ENCODE measurements around the gene KCTD12. TPM values are rescaled to one million over a fixed set of nuclear protein-coding genes. Genes with fewer than 3 reads are reported as not detected.

KCTD12 gene
- total RNA-seq, 1 experiment from 2014 or later = 18.5 TPM

DNA sequence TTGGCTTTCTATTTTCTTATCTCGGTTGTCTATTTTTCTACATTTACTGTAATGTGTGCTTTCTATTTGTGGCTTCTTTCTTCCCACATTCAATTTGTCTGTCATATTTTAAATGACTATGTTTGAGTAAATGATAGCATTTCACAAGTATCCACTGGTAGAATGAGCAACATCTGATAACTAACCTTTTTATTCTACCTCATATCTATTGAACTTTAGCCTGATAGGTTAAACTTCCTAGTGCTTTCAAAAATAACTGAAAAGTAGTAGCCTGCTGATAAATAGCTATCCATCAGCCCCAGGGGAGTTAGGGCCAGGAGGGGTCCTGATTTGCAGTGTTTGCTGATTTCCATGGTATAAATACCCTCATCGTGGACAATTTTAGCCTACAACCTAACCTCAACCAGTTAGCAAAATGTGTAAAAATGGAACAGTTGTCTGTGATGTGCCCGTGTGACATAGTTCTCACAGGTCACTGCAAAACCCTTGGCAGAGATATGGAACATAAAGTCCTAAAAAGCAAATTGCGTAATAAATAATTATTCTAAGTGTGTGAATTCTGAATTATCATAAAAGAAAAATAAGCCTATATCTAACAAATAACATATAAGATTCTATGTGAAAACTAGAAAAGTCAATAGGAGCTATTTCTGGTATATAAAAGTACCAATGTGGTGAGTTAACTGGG lies 32.1 kb downstream of the KCTD12 start:
- no peak for DNase-seq (ENCODE audit: low read depth)

DNA sequence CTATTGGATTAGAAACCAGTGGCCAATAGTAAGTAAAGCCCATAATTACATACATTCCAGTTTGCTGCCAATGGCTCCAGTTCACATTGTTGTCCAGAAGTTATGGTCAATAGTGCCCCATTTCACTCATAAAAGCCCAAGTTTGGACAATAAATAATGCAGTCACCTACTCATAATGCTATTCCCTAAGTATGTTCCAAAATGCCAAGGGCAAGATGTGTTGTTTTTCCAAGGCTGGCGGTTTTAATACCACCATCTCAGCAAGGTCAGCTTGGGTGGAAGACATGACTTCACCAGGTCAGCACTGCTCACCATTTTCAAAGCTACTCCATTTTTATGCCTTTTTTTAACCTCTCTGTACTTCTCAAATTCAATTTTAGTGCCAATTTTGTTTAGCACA lies 32.7 kb downstream of the KCTD12 start:
- DNase-seq (ENCODE audit: low read depth) = peak; percentile 63

DNA sequence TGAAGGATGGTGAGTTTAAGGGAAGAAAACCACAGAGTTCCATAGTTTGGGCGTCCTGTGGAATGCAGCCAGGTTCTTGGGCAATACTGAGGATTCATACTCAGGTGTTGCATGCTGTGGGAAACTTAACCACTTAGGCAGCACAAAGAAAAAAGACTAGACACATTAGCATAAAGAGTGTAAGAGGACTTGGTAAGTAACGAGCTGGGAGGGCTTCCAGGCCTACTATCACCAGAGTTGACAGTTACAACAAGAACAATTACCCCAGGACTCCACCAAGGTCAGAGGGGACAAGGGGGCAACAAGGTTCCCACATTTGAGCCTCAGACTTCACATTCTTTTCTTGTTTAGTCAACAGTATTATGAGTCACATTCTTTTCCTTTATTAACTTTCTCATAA lies 33.2 kb downstream of the KCTD12 start:
- peak; percentile 44 for DNase-seq (ENCODE audit: low read depth)

DNA sequence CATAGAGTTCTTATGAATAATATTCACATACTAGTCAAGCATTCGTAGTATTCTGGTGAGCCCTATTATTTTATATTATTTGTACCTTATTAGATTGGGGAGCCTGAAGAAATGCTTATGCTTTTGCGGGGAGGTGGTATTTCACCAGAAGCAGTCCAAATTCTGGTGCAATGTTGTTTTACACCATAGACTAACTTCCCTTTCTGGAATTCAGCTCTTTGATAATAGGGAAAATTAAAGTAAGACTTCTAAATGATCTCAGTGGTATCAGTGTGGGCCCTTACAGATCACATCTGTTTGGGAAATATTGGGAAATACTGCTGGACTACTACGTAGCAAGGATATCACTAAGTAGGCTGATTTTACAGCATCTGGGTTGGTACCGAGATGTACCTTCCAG lies 34.2 kb downstream of the KCTD12 start:
- DNase-seq (ENCODE audit: low read depth) = no peak

DNA sequence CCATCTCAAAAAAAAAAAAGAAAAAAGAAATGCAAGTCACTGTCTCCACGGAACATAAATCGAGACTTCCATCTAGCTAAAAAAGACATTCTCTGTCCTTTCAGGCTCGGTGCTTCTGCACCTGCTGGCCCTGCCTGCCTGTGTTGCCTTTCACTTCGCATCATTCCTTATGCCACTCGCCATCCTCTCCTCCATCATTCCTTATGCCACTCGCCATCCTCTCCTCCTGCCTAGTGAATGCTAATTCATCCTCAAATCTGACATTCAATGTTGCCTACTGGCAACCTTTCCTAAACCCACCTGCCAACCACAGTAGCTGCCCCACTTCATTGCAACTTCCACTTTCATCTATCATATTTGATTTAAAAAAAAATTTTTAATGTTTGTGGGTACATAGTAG lies 36.7 kb downstream of the KCTD12 start:
- no peak for DNase-seq (ENCODE audit: low read depth)

DNA sequence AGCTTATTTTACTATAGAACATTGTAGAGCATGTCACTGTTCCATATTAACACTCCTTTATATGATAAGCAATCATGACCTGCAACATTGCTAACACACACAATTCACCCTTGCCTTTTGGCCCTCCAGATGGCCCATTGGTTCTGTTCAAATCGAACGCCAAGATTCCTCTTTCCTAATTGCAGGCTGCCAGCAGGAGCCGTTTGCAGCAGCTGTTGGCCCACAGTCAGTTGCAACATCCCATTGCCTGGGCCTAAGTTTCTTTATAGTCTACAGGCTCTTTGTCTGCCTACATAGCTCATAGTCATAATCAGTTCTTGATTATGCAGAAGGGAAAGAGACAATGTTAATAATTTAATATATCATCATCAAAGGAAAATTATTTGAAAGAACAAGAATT lies 37.6 kb downstream of the KCTD12 start:
- no peak for DNase-seq (ENCODE audit: low read depth)

DNA sequence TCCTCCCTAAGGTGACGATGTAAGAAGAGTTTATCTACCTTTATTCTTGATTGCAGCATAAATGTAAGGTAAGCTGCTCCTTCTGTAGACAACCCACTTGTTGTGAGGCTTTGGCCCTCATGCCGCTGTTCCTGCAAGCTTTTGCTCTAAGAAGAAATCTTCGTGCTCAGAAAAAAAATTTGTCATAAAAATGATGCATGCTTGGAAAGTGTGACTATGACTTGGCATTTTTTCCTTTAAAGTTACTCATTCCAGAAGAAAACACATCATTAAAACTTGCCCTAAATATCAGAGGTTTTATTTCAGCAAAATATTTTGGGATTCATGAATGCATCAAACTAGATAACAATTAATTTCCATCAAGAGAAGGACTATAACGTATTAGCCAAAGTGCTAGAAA lies 39.8 kb downstream of the KCTD12 start:
- no peak for DNase-seq (ENCODE audit: low read depth)

DNA sequence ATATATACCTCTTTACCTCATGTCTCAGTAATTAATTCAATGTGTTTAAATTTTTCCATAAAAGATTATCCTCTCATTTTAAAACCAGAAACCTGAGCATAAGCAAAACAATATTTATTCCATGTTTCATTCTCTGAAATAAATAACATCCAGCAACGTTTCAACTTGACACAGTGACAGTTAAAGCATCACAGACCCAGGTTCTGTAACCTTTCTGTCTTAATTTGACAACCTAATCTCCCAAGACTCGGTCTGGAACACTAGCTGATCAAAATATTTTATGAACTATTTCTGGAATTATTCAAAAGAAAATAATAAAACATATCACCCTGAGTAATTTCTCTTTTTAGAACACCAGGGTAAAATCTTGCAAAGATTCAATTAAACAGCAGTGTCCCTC lies 40.3 kb downstream of the KCTD12 start:
- no peak for DNase-seq (ENCODE audit: low read depth)

DNA sequence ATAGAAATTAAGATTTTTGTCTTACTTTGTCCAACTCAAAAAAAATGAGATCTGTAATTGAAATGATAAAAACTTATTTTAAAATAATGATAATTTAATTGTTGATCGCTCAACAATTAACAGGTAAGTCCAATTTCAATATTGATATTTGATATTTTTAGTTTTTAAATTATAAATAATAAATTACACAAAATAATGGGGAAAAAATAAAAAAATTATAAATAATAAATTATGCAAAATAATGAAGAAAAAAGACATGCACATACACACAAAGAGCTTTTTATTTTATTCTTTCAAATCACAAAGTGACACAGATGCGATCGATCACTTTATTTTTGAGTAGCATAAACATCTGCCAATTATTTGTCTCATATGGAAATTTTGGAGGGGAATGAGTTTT lies 40.8 kb downstream of the KCTD12 start:
- DNase-seq (ENCODE audit: low read depth) = no peak

DNA sequence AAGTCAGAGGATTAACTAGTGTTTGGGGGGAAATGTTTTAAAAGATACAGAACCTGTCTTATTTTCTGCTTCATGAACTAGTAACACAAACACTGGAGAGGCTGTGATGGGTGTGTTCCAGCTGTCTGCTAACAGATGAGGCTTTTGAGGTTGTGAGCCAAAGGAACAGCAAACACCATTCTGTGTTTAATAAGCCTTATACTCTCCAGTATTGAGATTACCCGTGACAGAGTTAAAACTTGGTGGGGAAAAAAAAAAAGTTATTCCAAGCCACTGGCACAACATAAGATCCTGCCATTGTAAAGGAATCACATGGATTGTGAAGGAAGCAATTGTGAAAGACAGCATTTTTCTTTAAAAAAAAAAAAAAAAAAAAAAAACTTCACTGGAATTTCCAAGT lies 48.4 kb downstream of the KCTD12 start:
- no peak for DNase-seq (ENCODE audit: low read depth)

DNA sequence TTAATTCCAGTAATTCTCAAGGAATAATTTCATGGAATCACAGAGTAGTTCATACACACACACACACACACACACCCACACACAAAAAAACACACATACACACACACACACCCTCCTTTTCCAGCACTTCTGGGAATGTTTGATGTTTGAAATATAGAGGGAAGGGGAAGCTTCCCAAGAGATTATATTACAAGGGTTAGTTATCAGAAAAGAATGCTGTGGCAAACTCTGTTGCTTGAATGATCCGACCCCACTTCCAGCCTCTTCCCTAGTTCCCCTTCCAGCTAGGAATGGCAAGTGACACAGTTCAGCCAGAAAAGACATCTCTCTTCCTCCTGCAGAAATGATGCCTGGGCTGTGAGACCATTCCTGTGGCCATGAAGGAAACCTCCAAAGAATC lies 49.9 kb downstream of the KCTD12 start:
- peak; percentile 31 for DNase-seq (ENCODE audit: low read depth)

DNA sequence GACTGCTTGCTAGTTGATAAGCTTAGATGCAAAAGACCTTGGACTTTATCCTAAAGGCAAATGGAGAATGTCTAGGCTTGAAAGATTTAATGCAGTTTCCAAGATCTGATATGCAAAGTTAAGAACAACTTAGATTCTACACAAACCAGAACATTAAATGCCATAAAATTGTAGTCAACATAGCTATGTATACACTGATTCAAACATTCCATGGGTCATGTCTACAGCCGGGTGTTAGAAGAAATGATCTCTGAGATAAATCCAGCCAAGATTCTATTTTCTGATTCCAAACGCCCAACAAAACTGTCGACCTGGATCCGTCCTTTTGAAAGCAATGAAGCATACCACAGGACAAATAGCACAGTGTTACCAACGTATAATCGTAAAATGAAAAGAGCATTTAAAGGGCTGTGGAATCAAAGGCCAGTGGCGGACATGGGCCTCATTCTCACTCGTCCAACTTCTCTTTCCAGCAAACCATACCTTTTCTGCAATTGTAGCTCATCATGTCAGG lies 52.7 kb downstream of the KCTD12 start:
- no peak for DNase-seq (ENCODE audit: low read depth)

DNA sequence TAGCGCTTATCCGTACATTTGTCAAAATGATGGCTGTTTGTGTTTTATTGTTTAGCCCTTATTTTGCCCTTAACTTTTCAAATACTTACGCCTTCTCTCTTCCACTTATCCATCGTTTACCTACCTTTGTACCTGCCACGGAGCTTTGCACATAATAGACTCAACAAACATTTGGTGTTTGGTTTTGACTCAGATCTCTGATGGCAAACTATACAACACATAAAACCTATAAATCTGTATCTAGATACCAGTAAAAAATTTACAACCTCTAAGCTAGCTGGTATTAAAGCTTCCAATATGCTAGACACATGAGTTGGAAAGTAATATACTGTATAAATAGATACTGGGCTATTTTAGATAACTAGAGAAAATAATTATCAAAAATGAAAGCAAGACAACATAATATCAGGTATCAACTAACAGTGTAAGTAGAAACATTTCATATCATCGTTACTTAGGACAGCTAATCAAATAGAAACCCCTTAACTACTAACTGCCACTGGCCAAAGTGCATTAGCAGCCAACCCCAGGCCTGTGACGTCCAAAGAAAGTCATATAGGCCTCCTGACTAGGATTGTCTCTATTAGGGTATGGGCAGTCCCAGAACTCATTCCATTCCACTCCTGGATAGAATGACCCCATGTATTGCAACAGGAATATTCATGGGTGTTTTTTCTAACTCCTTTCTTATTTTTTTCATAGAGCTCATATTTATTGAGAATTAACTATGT lies 53.8 kb downstream of the KCTD12 start:
- no peak for DNase-seq (ENCODE audit: low read depth)

DNA sequence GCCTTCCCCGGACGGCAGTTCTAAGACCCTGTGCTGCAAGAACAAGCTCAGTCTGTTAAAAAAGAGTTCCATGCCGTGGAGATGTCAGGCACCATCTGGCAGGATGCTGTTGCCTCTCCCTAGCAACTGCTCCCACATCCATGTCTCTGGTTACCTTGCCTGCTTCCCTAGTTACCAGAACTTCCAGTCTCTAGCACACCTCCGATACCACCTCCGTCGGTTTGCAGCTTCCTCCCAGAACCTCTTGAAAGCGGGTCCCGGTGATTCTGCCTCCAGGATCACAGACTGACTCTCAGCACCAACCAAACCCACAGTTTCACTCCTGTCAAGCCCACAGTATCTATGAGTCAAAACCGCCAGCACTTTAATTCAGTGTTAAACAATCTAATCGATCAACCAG lies 55.4 kb downstream of the KCTD12 start:
- DNase-seq (ENCODE audit: low read depth) = no peak

Other genes starting within 250 kb of the KCTD12 start
- gene ACOD1, start 62.1 kb upstream of the KCTD12 start, total RNA-seq (2014; rRNA removed; shearing (Covaris generic)) = not detected in 2 replicates
- 21.0 and 21.7 TPM in 2 replicates for gene CLN5, start 105.7 kb upstream of the KCTD12 start, total RNA-seq (2014; rRNA removed; shearing (Covaris generic))
- gene FBXL3, start 140.8 kb upstream of the KCTD12 start, total RNA-seq (2014; rRNA removed; shearing (Covaris generic)) = 48.4 and 53.0 TPM in 2 replicates

Data from RPMI7951 (cell line).